GM12878 (cell line): ENCODE data around the gene CDC42BPA. TPM values are rescaled to one million over a fixed set of nuclear protein-coding genes. Genes with fewer than 3 reads are reported as not detected.

Experiments used
- ATAC-seq: fragments of 200-7000 bp; cut with Tn5 transposase; 3 replicates; pipeline ENCODE4 v1.9.1; 2020; ENCODE audit warnings: mild to moderate bottlenecking, moderate library complexity
- BruUV-seq: library from RNA; stranded (reverse); fragments of 400-500 nt; replicated peaks from 2 replicates; lab custom pipeline; 2021; lab: Mats Ljungman, UMichigan
- CTCF ChIA-PET: fragments of 300-600 bp; sonication (Branson Sonifier 250); formaldehyde crosslinking; extraction: SDS; loops from one replicate; lab custom pipeline; 2021; ENCODE audit warnings: inconsistent platforms; lab: Yijun Ruan, JAX
- POLR2A ChIA-PET: fragments of 350-600 bp; formaldehyde crosslinking; extraction: SDS; loops from one replicate; lab custom pipeline; 2021; ENCODE audit warnings: inconsistent platforms; lab: Charles Lee
- RAD21 ChIA-PET: fragments of 300-600 bp; sonication (Branson Sonifier 250); formaldehyde crosslinking; loops from one replicate; lab custom pipeline; 2023; ENCODE audit warnings: antibody characterized with exemption; ENCODE audit not compliant: unreplicated experiment; lab: Charles Lee
- SMC1A ChIA-PET: fragments of 300-600 bp; sonication (Branson Sonifier 250); formaldehyde crosslinking; loops from one replicate; lab custom pipeline; 2023; ENCODE audit not compliant: unreplicated experiment, uncharacterized antibody; lab: Charles Lee
- DNase-seq: peaks from one replicate; pipeline ENCODE4 v3.0.0-alpha.2; 2011; ENCODE audit warnings: low read depth, low spot score
- FAIRE-seq: peaks from 3 replicates; lab custom pipeline; 2011; peaks lifted over from hg19 to GRCh38; lab: Jason Lieb, UNC
- H2AFZ ChIP-seq: 2 replicates; pipeline ENCODE4 v1.6.0; 2011; ENCODE audit warnings: low read depth, low read length, control low read depth; ENCODE audit not compliant: control insufficient read depth
- H3K27ac ChIP-seq: 2 replicates; pipeline ENCODE4 v1.5.1; 2011; ENCODE audit warnings: control low read depth; ENCODE audit not compliant: control insufficient read depth, insufficient read depth
- H3K27me3 ChIP-seq, 2 experiments: replicated peaks in 1 of 2; 2 replicates each; pipeline versions ENCODE4 v1.6.0 to v1.6.1; 2011; ENCODE audit warnings: low read length in 1 of 2; ENCODE audit not compliant: control insufficient read depth in 2 of 2, insufficient read depth in 2 of 2
- H3K36me3 ChIP-seq, 2 experiments: 2 replicates each; pipeline ENCODE4 v1.5.1; 2011; ENCODE audit warnings: low read length in 1 of 2; ENCODE audit not compliant: control insufficient read depth in 2 of 2, insufficient read depth in 2 of 2
- H3K4me1 ChIP-seq: 2 replicates; pipeline ENCODE4 v1.6.1; 2011; ENCODE audit warnings: mild to moderate bottlenecking, low read length, moderate library complexity, mixed read lengths; ENCODE audit not compliant: control insufficient read depth, insufficient read depth
- H3K4me2 ChIP-seq: 2 replicates; pipeline ENCODE4 v1.6.0; 2011; ENCODE audit warnings: control low read depth; ENCODE audit not compliant: control insufficient read depth, insufficient read depth
- H3K4me3 ChIP-seq: fragments of 200-600 bp; sonication (generic); 2 replicates; pipeline ENCODE4 v1.5.1; 2016
- H3K79me2 ChIP-seq: 2 replicates; pipeline ENCODE4 v1.6.0; 2011; ENCODE audit warnings: low read length; ENCODE audit not compliant: control insufficient read depth, insufficient read depth
- H3K9ac ChIP-seq: 2 replicates; pipeline ENCODE4 v1.8.0; 2011; ENCODE audit warnings: low read length, control low read depth, mixed read lengths; ENCODE audit not compliant: control insufficient read depth, insufficient read depth
- H3K9me3 ChIP-seq: replicated peaks from 3 replicates; pipeline ENCODE4 v1.5.1; 2011; ENCODE audit warnings: mild to moderate bottlenecking, low read length; ENCODE audit not compliant: control insufficient read depth, insufficient read depth
- H4K20me1 ChIP-seq: 2 replicates; pipeline ENCODE4 v1.6.0; 2011; ENCODE audit not compliant: control insufficient read depth, insufficient read depth
- CHD4 ChIP-seq: fragments of 200-600 bp; sonication (generic); IDR thresholded peaks from 2 replicates; pipeline ENCODE4 v1.6.1; 2016; ENCODE audit warnings: mild to moderate bottlenecking
- HDGF ChIP-seq: fragments of 450-650 bp; IDR thresholded peaks from 2 replicates; pipeline ENCODE4 v1.6.1; 2016; ENCODE audit warnings: antibody characterized with exemption
- NR2C1 ChIP-seq: fragments of 450-650 bp; IDR thresholded peaks from 2 replicates; pipeline ENCODE4 v1.6.1; 2017; ENCODE audit warnings: antibody characterized with exemption, mild to moderate bottlenecking, moderate library complexity
- PBX3 ChIP-seq: IDR thresholded peaks from 2 replicates; pipeline ENCODE4 v1.6.1; 2011; ENCODE audit warnings: mild to moderate bottlenecking, low read depth, low read length, moderate library complexity; ENCODE audit not compliant: insufficient replicate concordance
- RBBP5 ChIP-seq: fragments of 200-600 bp; sonication (generic); conservative IDR thresholded peaks from 2 replicates; pipeline ENCODE4 v1.6.1; 2016
- RCOR1 ChIP-seq: conservative IDR thresholded peaks from 2 replicates; pipeline ENCODE4 v1.6.1; 2012; ENCODE audit warnings: low read depth, low read length, improper control_type of control experiment
- SIX5 ChIP-seq: IDR thresholded peaks from 2 replicates; pipeline ENCODE4 v1.6.1; 2011; ENCODE audit warnings: mild to moderate bottlenecking, low read depth, low read length, moderate library complexity; ENCODE audit not compliant: severe bottlenecking
- SMC3 ChIP-seq: IDR thresholded peaks from 2 replicates; pipeline ENCODE4 v1.6.1; 2011; ENCODE audit warnings: low read length, improper control_type of control experiment, borderline replicate concordance
- SP1 ChIP-seq: IDR thresholded peaks from one replicate; pipeline ENCODE4 v1.6.1; 2011; ENCODE audit warnings: low read depth, low read length
- SUPT20H ChIP-seq: IDR thresholded peaks from 2 replicates; pipeline ENCODE4 v1.6.1; 2011; ENCODE audit warnings: low read depth, mild to moderate bottlenecking, low read length, moderate library complexity, borderline replicate concordance; ENCODE audit not compliant: control insufficient read depth
- WGBS: methylation state at CpG from one replicate; pipeline ENCODE4 v1.1.6; 2016; ENCODE audit warnings: low lambda C conversion rate; ENCODE audit not compliant: insufficient replicate concordance, insufficient coverage; ENCODE audit errors: missing lambda C conversion rate; 5-methylcytosine and 5-hydroxymethylcytosine counted together
- in situ Hi-C: fragments of 300-500 bp; cut with MboI; formaldehyde crosslinking; loops from 9 replicates; pipeline ENCODE4 v1.14.3; 2018; ENCODE audit warnings: mixed read lengths
- intact Hi-C: fragments of 100-400 bp; cut with micrococcal nuclease; formaldehyde crosslinking; loops from one replicate; pipeline ENCODE4 v1.14.2; 2022; ENCODE audit not compliant: unreplicated experiment
- polyA plus RNA-seq, 11 experiments: library from polyadenylated mRNA; depleted of rRNA in 4 of 11; unstranded in 6 of 11; stranded (reverse) in 5 of 11; fragments of >200 nt; fragmentation: Nextera tagmentation in 4 of 11; fragmentation: Illumina TruSeq in 1 of 11; extraction: Ambion mirVana in 4 of 11; extraction: Trizol in 1 of 11; gene quantifications; 1 replicate in 1 of 11; 2 replicates in 10 of 11; pipeline versions ENCODE4 v1.2.1 to v1.2.3, GENCODE V29; 2011 to 2016; ENCODE audit warnings: inconsistent platforms in 2 of 11, missing spikeins in 2 of 11, low read depth in 1 of 11
- total RNA-seq, 4 experiments: library from RNA; depleted of rRNA in 3 of 4; stranded (reverse); fragments of >200 nt in 3 of 4; fragmentation: Illumina TruSeq in 1 of 4; extraction: Trizol in 1 of 4; gene quantifications; 2 replicates each; pipeline versions ENCODE4 v1.2.1 to v1.2.3, GENCODE V29; 2013 to 2021
- TF ChIP-seq, protein P1 (sequence below): IDR thresholded peaks from 2 replicates; pipeline ENCODE4 v1.6.1; 2012; ENCODE audit warnings: mild to moderate bottlenecking, low read depth, low read length

Gene CDC42BPA
- total and polyA plus RNA-seq, 10 of the 15 experiments (the other 5 are each of a cell fraction or from before 2014, with no cell fraction given), result 0.02 to 0.52 (median 0.10) TPM

- RAD21 ChIA-PET, result no interaction called here
- WGBS, result 82% methylated on average over 11 of the region's 11 CpGs
- H3K36me3 ChIP-seq, result no peaks in the 10 kb centered on the region
- no peaks in the 10 kb centered on the region for H4K20me1 ChIP-seq
- H3K27ac ChIP-seq, result no peak overlapping the region
- TF ChIP-seq PBX3 (no peak), RBBP5 (no peak), CHD4 (no peak), SMC3 (no peak), RCOR1 (no peak), HDGF (no peak), SP1 (no peak), SIX5 (no peak), SUPT20H (no peak), NR2C1 (no peak)
- TF ChIP-seq, protein P1, sequence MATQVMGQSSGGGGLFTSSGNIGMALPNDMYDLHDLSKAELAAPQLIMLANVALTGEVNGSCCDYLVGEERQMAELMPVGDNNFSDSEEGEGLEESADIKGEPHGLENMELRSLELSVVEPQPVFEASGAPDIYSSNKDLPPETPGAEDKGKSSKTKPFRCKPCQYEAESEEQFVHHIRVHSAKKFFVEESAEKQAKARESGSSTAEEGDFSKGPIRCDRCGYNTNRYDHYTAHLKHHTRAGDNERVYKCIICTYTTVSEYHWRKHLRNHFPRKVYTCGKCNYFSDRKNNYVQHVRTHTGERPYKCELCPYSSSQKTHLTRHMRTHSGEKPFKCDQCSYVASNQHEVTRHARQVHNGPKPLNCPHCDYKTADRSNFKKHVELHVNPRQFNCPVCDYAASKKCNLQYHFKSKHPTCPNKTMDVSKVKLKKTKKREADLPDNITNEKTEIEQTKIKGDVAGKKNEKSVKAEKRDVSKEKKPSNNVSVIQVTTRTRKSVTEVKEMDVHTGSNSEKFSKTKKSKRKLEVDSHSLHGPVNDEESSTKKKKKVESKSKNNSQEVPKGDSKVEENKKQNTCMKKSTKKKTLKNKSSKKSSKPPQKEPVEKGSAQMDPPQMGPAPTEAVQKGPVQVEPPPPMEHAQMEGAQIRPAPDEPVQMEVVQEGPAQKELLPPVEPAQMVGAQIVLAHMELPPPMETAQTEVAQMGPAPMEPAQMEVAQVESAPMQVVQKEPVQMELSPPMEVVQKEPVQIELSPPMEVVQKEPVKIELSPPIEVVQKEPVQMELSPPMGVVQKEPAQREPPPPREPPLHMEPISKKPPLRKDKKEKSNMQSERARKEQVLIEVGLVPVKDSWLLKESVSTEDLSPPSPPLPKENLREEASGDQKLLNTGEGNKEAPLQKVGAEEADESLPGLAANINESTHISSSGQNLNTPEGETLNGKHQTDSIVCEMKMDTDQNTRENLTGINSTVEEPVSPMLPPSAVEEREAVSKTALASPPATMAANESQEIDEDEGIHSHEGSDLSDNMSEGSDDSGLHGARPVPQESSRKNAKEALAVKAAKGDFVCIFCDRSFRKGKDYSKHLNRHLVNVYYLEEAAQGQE, result no peak
- CTCF ChIA-PET, result no interaction called here
- BruUV-seq, result no TSS peak
- no peak overlapping the region for H3K4me2 ChIP-seq
- DNase-seq, result no peak
- H3K9me3 ChIP-seq, result no peaks in the 10 kb centered on the region; the same call in 2 of the 3 replicates
- FAIRE-seq, result no peak
- SMC1A ChIA-PET, result no interaction called here
- in situ Hi-C loops (no loop called here), intact Hi-C loops (no loop called here)
- H3K27me3 ChIP-seq, result no peaks in the 10 kb centered on the region
- H3K9ac ChIP-seq, result no peak overlapping the region
- POLR2A ChIA-PET, result no interaction called here
- H2AFZ ChIP-seq, result no peak overlapping the region
- no peaks in the 10 kb centered on the region; the same call in 1 of the 2 replicates for H3K4me1 ChIP-seq
- H3K4me3 ChIP-seq, result no peak overlapping the region
- no peak for ATAC-seq
- no peaks in the 10 kb centered on the region for H3K79me2 ChIP-seq
These were observed 360.6 kb downstream of the CDC42BPA start for GRCh38 chr1:226957714-226958113.
